Measurements from ENCODE around the gene SMIM11. TPM values are rescaled to one million over a fixed set of nuclear protein-coding genes. Genes with fewer than 3 reads are reported as not detected.
"Not testable (repeated sequence)": the region's sequence is repeated elsewhere in the genome, so short reads cannot be mapped to it uniquely, and the experiment has no call there.

SMIM11 gene, protein sequence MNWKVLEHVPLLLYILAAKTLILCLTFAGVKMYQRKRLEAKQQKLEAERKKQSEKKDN
- total RNA-seq, result 10 to 100 TPM in 1 of 5 donors, 1 to 10 TPM in 4; 7.1 to 11.7 (median 8.3) TPM
- total RNA-seq (2013), result 4.7 TPM
- total RNA-seq, result 0.17 to 2.0 (median 0.57) reads per million in 29 experiments

DNA sequence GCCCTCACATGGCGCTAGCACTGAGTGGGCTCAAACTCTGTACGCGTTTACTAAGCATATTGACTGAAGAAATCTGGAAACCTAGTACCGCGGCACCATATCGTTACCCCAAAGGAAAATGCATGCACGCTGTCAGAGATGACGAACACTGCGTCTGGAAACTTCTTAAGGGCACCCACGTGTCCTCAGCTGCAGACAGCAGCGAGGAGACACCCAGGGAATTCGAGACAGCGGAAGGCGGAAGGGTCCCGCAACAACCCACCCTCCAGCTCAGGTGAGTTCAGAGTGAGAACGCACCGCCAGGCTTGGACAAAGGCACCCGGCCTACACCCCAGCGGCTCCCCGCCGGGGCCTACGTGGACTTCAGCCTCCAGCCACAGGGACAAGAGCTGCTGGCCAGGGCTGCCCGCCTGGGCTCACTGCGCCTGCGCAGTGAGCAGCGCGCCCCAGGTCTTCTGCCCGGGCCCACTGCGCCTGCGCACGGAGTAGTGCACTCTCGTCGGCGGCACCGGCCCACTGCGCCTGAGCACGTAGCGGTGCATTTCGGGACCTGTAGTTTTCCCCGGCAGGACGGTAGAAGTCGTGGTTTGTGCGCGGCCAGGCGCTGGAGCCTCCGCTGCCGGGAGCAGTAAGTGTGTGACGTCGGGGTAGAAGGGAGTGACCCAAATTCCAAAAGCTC, at the start of gene SMIM11:
SMIM11 (plus strand) TSS at position 568 of the 679 bp plus-strand sequence. CDS start 3,998 bp downstream, outside the sequence.
- POLR2A ChIA-PET; H3K9me3 ChIP-seq; H3K4me1 Mint-ChIP-seq; H3K27ac ChIP-seq (ENCODE audit: low read length); H3K27ac Mint-ChIP-seq; CTCF ChIA-PET; H3K27me3 ChIP-seq (replicated peaks in 1 of 2; ENCODE audit: control insufficient read depth in 2 of 2, extremely low read depth in 1 of 2, insufficient read depth in 2 of 2, low read length in 1 of 2); H3K27me3 Mint-ChIP-seq; H3K4me1 ChIP-seq (ENCODE audit: control insufficient read depth in 1 of 2, extremely low read depth in 1 of 2, insufficient read depth in 2 of 2, low read length in 2 of 2); H3K4me3 Mint-ChIP-seq; H3K9me3 Mint-ChIP-seq; H3K4me3 ChIP-seq (ENCODE audit: control insufficient read depth in 1 of 2, extremely low read depth in 1 of 2, low read length in 1 of 2); H3K36me3 ChIP-seq (ENCODE audit: control insufficient read depth in 2 of 2, extremely low read depth in 1 of 2, insufficient read depth in 1 of 2, low read length in 1 of 2); DNase-seq; H3K36me3 Mint-ChIP-seq: not testable (repeated sequence)
- peak; percentile 96 to 98 (median 96) for ATAC-seq (replicated peaks in 1 of 4)
- no CpG with 5 or more reads among the region's 49 CpGs for WGBS (ENCODE audit: insufficient coverage)

DNA sequence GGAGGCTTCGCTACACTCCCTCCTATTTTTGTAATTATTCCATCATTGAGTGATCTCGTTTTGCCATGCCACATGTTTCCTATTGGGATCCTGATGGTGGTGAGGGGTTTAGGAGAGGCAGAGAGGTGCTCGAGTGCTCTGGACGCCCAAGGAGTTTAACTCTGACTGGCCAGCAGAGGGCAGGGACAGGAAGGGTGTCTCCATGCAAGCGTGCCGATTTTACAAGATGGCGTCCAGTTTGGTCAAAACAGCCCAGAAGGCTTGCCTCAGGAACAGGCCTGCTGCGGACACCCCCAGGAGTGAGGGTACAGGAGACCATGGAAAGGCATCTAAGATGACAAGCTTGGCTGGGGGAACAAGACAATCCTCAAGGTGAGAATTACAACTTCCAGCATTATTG, 45.3 kb upstream of the SMIM11 start:
- H3K4me3 ChIP-seq (ENCODE audit: control insufficient read depth in 1 of 2, extremely low read depth in 1 of 2, low read length in 1 of 2), result no peak overlapping the region
- no peak overlapping the region for H3K27ac ChIP-seq (ENCODE audit: low read length)
- Mint-ChIP-seq H3K27me3 (peaks cover 0 to 5% of the 10 kb centered on the region in 2 donors), H3K9me3 (peaks cover 0 to 5% (median 3%) of the 10 kb centered on the region in 3 donors), H3K4me1 (no peaks in the 10 kb centered on the region), H3K4me3 (no peak overlapping the region), H3K36me3 (no peaks in the 10 kb centered on the region), H3K27ac (no peak overlapping the region)
- no peaks in the 10 kb centered on the region for H3K36me3 ChIP-seq (ENCODE audit: control insufficient read depth in 2 of 2, extremely low read depth in 1 of 2, insufficient read depth in 1 of 2, low read length in 1 of 2)
- ATAC-seq (replicated peaks in 1 of 4) (no peak), DNase-seq (no peak)
- no peaks in the 10 kb centered on the region for H3K4me1 ChIP-seq (ENCODE audit: control insufficient read depth in 1 of 2, extremely low read depth in 1 of 2, insufficient read depth in 2 of 2, low read length in 2 of 2)
- H3K9me3 ChIP-seq, result no peaks in the 10 kb centered on the region
- peaks cover 0 to 7% of the 10 kb centered on the region in 2 experiments for H3K27me3 ChIP-seq (replicated peaks in 1 of 2; ENCODE audit: control insufficient read depth in 2 of 2, extremely low read depth in 1 of 2, insufficient read depth in 2 of 2, low read length in 1 of 2)
- 87% methylated on average over 5 of the region's 8 CpGs for WGBS (ENCODE audit: insufficient coverage)
- ChIA-PET POLR2A (no interaction called here), CTCF (no interaction called here)

DNA sequence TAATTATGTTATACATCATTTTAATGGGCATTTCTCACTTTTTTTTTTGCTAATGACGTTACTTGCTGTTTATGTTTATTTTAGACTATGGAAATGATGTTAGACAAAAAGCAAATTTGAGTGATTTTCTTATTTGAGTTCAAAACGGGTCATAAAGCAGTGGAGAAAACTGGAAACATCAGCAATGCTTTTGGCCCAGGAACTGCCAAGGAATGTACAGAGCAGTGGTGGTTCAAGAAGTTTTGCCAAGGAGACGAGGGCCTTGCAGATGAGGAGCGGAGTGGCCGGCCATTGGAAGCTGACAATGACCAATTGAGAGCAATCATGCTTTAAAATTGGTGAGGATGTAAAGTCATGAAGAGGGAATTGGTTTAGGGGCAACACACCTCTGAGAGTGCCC, 43.6 kb upstream of the SMIM11 start:
- Histone ChIP-seq H3K36me3 (ENCODE audit: control insufficient read depth in 2 of 2, extremely low read depth in 1 of 2, insufficient read depth in 1 of 2, low read length in 1 of 2) (no peaks in the 10 kb centered on the region), H3K27me3 (replicated peaks in 1 of 2; ENCODE audit: control insufficient read depth in 2 of 2, extremely low read depth in 1 of 2, insufficient read depth in 2 of 2, low read length in 1 of 2) (peaks cover 0 to 11% of the 10 kb centered on the region in 2 experiments), H3K9me3 (no peaks in the 10 kb centered on the region), H3K27ac (ENCODE audit: low read length) (no peak overlapping the region), H3K4me1 (ENCODE audit: control insufficient read depth in 1 of 2, extremely low read depth in 1 of 2, insufficient read depth in 2 of 2, low read length in 2 of 2) (no peaks in the 10 kb centered on the region), H3K4me3 (ENCODE audit: control insufficient read depth in 1 of 2, extremely low read depth in 1 of 2, low read length in 1 of 2) (no peak overlapping the region)
- CTCF ChIA-PET, result no interaction called here
- Mint-ChIP-seq H3K9me3 (peaks cover 0 to 5% (median 3%) of the 10 kb centered on the region in 3 donors), H3K36me3 (no peaks in the 10 kb centered on the region), H3K4me3 (no peak overlapping the region), H3K27ac (no peak overlapping the region), H3K27me3 (peaks cover 0 to 5% of the 10 kb centered on the region in 2 donors), H3K4me1 (no peaks in the 10 kb centered on the region)
- no peak for ATAC-seq (replicated peaks in 1 of 4)
- DNase-seq, result no peak
- POLR2A ChIA-PET, result no interaction called here
- 77% methylated on average over 4 of the region's 5 CpGs for WGBS (ENCODE audit: insufficient coverage)

DNA sequence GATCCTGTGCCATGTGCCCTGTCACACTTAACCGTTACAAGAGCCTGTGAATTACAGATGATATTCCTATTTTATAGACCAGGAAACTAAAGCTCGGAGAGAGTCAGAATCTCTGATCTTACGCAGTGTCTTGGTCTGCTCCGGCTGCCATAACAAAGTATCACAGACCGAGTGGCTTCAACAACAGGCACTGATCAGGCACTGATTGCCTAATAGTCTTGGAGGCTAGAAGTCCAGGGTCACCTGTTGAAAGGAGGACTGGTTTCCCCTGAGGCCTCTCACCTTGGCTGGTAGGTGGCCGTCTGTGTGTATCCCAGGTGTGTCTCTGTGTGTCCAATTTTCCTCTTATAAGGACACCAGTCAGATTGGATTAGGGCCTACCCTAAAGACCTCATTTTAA, 43.0 kb upstream of the SMIM11 start:
- ATAC-seq (replicated peaks in 1 of 4), result no peak
- H3K4me1 Mint-ChIP-seq, result no peaks in the 10 kb centered on the region
- Histone ChIP-seq H3K4me1 (ENCODE audit: control insufficient read depth in 1 of 2, extremely low read depth in 1 of 2, insufficient read depth in 2 of 2, low read length in 2 of 2) (no peaks in the 10 kb centered on the region), H3K4me3 (ENCODE audit: control insufficient read depth in 1 of 2, extremely low read depth in 1 of 2, low read length in 1 of 2) (no peak overlapping the region), H3K36me3 (ENCODE audit: control insufficient read depth in 2 of 2, extremely low read depth in 1 of 2, insufficient read depth in 1 of 2, low read length in 1 of 2) (no peaks in the 10 kb centered on the region), H3K27ac (ENCODE audit: low read length) (no peak overlapping the region), H3K9me3 (no peaks in the 10 kb centered on the region), H3K27me3 (replicated peaks in 1 of 2; ENCODE audit: control insufficient read depth in 2 of 2, extremely low read depth in 1 of 2, insufficient read depth in 2 of 2, low read length in 1 of 2) (peaks cover 0 to 15% of the 10 kb centered on the region in 2 experiments)
- CTCF ChIA-PET, result interaction anchor here in 1 of 2 donors (0.7 kb wide), 1 partner anchor 1812 kb away, joined by 4 read pairs; no protein-coding TSS in a partner anchor
- H3K27ac Mint-ChIP-seq, result no peak overlapping the region
- no peak overlapping the region for H3K4me3 Mint-ChIP-seq
- no peak for DNase-seq
- peaks cover 3 to 5% of the 10 kb centered on the region in 2 donors for H3K27me3 Mint-ChIP-seq
- H3K9me3 Mint-ChIP-seq, result peaks cover 0 to 5% (median 3%) of the 10 kb centered on the region in 3 donors
- WGBS (ENCODE audit: insufficient coverage), result 94% methylated on average over 5 of the region's 6 CpGs
- H3K36me3 Mint-ChIP-seq, result no peaks in the 10 kb centered on the region
- POLR2A ChIA-PET, result interaction anchor here in 1 of 2 donors (0.9 kb wide), 1 partner anchor 726 kb away, joined by 3 read pairs; no protein-coding TSS in a partner anchor

DNA sequence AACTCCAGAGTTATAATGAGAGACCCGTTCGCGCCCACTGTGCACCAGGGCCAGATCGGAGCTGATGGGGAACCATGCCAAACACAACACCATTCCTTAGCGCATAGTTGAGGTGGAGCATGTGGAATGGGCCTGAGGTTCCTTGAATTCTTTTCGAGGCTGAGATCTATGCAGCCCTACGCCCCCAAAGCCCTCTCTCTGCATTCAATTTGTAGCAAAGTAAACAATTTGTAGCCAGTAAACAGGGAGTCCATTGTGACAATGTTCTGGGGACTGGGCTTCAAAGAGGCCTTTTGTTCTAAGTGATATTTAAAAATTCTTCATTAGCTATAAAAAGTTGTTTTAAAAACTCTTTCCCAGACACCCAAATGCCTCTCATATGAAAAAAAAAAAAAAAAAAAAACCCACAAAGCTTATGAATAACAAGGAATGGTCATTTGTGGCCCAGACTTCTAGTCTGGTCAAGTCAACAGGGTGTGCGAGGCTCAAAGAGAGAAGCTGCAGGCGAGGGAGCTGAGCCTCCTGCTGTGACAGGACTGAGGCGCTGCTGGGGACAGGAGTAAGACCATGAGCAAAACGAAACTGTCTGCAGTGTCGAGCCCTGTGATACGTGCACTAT, 42.1 kb upstream of the SMIM11 start:
- Histone ChIP-seq H3K9me3 (no peaks in the 10 kb centered on the region), H3K36me3 (ENCODE audit: control insufficient read depth in 2 of 2, extremely low read depth in 1 of 2, insufficient read depth in 1 of 2, low read length in 1 of 2) (no peaks in the 10 kb centered on the region), H3K27me3 (replicated peaks in 1 of 2; ENCODE audit: control insufficient read depth in 2 of 2, extremely low read depth in 1 of 2, insufficient read depth in 2 of 2, low read length in 1 of 2) (peaks cover 0 to 17% of the 10 kb centered on the region in 2 experiments), H3K4me3 (ENCODE audit: control insufficient read depth in 1 of 2, extremely low read depth in 1 of 2, low read length in 1 of 2) (no peak overlapping the region), H3K4me1 (ENCODE audit: control insufficient read depth in 1 of 2, extremely low read depth in 1 of 2, insufficient read depth in 2 of 2, low read length in 2 of 2) (no peaks in the 10 kb centered on the region), H3K27ac (ENCODE audit: low read length) (no peak overlapping the region)
- no peak for ATAC-seq (replicated peaks in 1 of 4)
- CTCF ChIA-PET, result interaction anchor here (0.6 to 1.0 kb wide), 2 partner anchors 15 to 1325 kb away, joined by 3 to 4 read pairs; no protein-coding TSS in a partner anchor
- Mint-ChIP-seq H3K4me1 (no peaks in the 10 kb centered on the region), H3K27ac (no peak overlapping the region), H3K27me3 (peaks cover under 1 to 7% of the 10 kb centered on the region in 2 donors), H3K4me3 (no peak overlapping the region), H3K36me3 (no peaks in the 10 kb centered on the region), H3K9me3 (peaks cover 0 to 5% (median 3%) of the 10 kb centered on the region in 3 donors)
- DNase-seq, result no peak
- WGBS (ENCODE audit: insufficient coverage), result 83% methylated on average over 6 of the region's 13 CpGs
- POLR2A ChIA-PET, result interaction anchor here in 1 of 2 donors (0.9 kb wide), 1 partner anchor 727 kb away, joined by 3 read pairs; no protein-coding TSS in a partner anchor

DNA sequence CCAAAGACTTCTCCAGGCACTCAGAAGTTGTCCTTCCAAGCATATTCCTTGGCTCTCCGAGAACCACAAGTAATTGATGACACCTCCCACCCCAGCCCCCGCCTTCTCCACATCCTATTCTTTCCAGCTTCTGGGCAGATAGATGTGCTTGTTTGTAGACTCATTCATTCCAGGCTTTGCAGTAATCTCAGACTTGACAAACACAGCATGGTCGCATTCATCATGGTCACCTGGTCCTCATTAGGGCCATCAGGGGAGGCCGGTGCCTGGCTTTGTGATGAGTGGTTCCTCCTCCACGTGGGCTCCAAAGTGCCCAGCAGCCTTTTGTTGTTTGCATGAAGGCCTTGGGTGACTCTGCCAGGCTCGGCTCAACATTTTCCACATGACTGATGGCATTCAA, 40.0 kb upstream of the SMIM11 start:
- Histone ChIP-seq H3K4me3 (ENCODE audit: control insufficient read depth in 1 of 2, extremely low read depth in 1 of 2, low read length in 1 of 2) (no peak overlapping the region), H3K27me3 (replicated peaks in 1 of 2; ENCODE audit: control insufficient read depth in 2 of 2, extremely low read depth in 1 of 2, insufficient read depth in 2 of 2, low read length in 1 of 2) (peaks cover 0 to 21% of the 10 kb centered on the region in 2 experiments), H3K36me3 (ENCODE audit: control insufficient read depth in 2 of 2, extremely low read depth in 1 of 2, insufficient read depth in 1 of 2, low read length in 1 of 2) (no peaks in the 10 kb centered on the region), H3K27ac (ENCODE audit: low read length) (no peak overlapping the region), H3K4me1 (ENCODE audit: control insufficient read depth in 1 of 2, extremely low read depth in 1 of 2, insufficient read depth in 2 of 2, low read length in 2 of 2) (no peaks in the 10 kb centered on the region), H3K9me3 (no peaks in the 10 kb centered on the region)
- H3K27ac Mint-ChIP-seq, result no peak overlapping the region
- no peaks in the 10 kb centered on the region for H3K4me1 Mint-ChIP-seq
- 81% methylated on average over 4 of the region's 6 CpGs for WGBS (ENCODE audit: insufficient coverage)
- CTCF ChIA-PET, result no interaction called here
- H3K4me3 Mint-ChIP-seq, result no peak overlapping the region
- no peaks in the 10 kb centered on the region for H3K9me3 Mint-ChIP-seq
- H3K36me3 Mint-ChIP-seq, result no peaks in the 10 kb centered on the region
- ATAC-seq (replicated peaks in 1 of 4), result no peak
- DNase-seq, result no peak
- peaks cover 0 to 7% of the 10 kb centered on the region in 2 donors for H3K27me3 Mint-ChIP-seq
- POLR2A ChIA-PET, result no interaction called here

All from T-cell (primary cell).